Measurements from ENCODE around the gene NPIPA1. TPM values are rescaled to one million over a fixed set of nuclear protein-coding genes. Genes with fewer than 3 reads are reported as not detected.
"Not testable (repeated sequence)": the region's sequence is repeated elsewhere in the genome, so short reads cannot be mapped to it uniquely, and the experiment has no call there.

The NPIPA1 gene
- total and polyA plus RNA-seq, 2 of the 13 experiments (the other 11 are each of a cell fraction or from before 2014, with no cell fraction given) = 75.9 to 183 TPM

- TF ChIP-seq ZHX1 (CRISPR knock-in tag; IDR thresholded peaks at IDR 0.05; ENCODE audit: low read depth) = peak; percentile 15; the same call in 1 of the 2 replicates
- 0 out of 2 replicates have a peak, but pooled peaks have one; percentile 27 for TF ChIP-seq ZNF224 (CRISPR knock-in tag; IDR thresholded peaks at IDR 0.05)
- TF ChIP-seq ZNF589 (CRISPR knock-in tag; conservative IDR thresholded peaks at IDR 0.05) = peak; percentile 87
- peak; percentile 74 for TF ChIP-seq MED13 (CRISPR knock-in tag; IDR thresholded peaks at IDR 0.05)
- TF ChIP-seq POGK (CRISPR knock-in tag; conservative IDR thresholded peaks at IDR 0.05) = 0 out of 2 replicates have a peak, but pooled peaks have one; percentile 74
- peak; percentile 96 for TF ChIP-seq HDAC1 (CRISPR knock-in tag; IDR thresholded peaks at IDR 0.05)
- TF ChIP-seq ZMAT3 (CRISPR knock-in tag; conservative IDR thresholded peaks at IDR 0.05) = peak; percentile 84
- 0 out of 2 replicates have a peak, but pooled peaks have one; percentile 28 for TF ChIP-seq ZFP36L2 (CRISPR knock-in tag; IDR thresholded peaks at IDR 0.05)
- TF ChIP-seq CREB1 (IDR thresholded peaks at IDR 0.05) = peak; percentile 12; the same call in 1 of the 2 replicates
- not testable (repeated sequence) for TF ChIP-seq CREB1 (CRISPR knock-in tag; IDR thresholded peaks at IDR 0.05)
- 0 out of 2 replicates have a peak, but pooled peaks have one; percentile 64 for TF ChIP-seq ZSCAN5A (CRISPR knock-in tag; IDR thresholded peaks at IDR 0.05; ENCODE audit: borderline replicate concordance)
- TF ChIP-seq KLF12 (CRISPR knock-in tag; IDR thresholded peaks at IDR 0.05; ENCODE audit: borderline replicate concordance) = peak; percentile 98
- TF ChIP-seq ADNP (CRISPR knock-in tag; IDR thresholded peaks at IDR 0.05) = 0 out of 2 replicates have a peak, but pooled peaks have one; percentile 10
- TF ChIP-seq ZNF205 (CRISPR knock-in tag; IDR thresholded peaks at IDR 0.05) = peak; percentile 76; the same call in 1 of the 2 replicates
- TF ChIP-seq ARID4A (CRISPR knock-in tag; IDR thresholded peaks at IDR 0.05; ENCODE audit: borderline replicate concordance) = peak; percentile 96
- TF ChIP-seq ZNF362 (CRISPR knock-in tag; IDR thresholded peaks at IDR 0.05; ENCODE audit: borderline replicate concordance) = peak; percentile 40; the same call in 1 of the 2 replicates
These were observed 37.6 kb downstream of the NPIPA1 start, which contains the start of gene PDXDC1 (continued) for GRCh38 chr16:14974656-14975417.
